Subcutaneous abdominal adipose tissue (tissue), 5 donors: ENCODE measurements around the gene SOX9.

Source experiments
- H3K27ac ChIP-seq: one replicate; pipeline ENCODE4 v1.7.0; 2013; ENCODE audit warnings: low read depth, mild to moderate bottlenecking, inconsistent platforms, low read length, moderate library complexity
- H3K27me3 ChIP-seq, 5 donors: one replicate each; pipeline ENCODE4 v1.7.0; 2013; ENCODE audit warnings: low read length in 5 of 5, inconsistent platforms in 1 of 5; ENCODE audit not compliant: control insufficient read depth in 5 of 5, insufficient read depth in 4 of 5
- H3K36me3 ChIP-seq, 5 donors: one replicate each; pipeline ENCODE4 v1.7.0; 2013; ENCODE audit warnings: low read length in 5 of 5; ENCODE audit not compliant: control insufficient read depth in 5 of 5, insufficient read depth in 5 of 5
- H3K4me1 ChIP-seq, 5 donors: one replicate each; pipeline ENCODE4 v1.7.0; 2013; ENCODE audit warnings: low read length in 5 of 5, mild to moderate bottlenecking in 3 of 5, moderate library complexity in 1 of 5; ENCODE audit not compliant: control insufficient read depth in 5 of 5, insufficient read depth in 5 of 5
- H3K4me3 ChIP-seq, 5 donors: one replicate each; pipeline ENCODE4 v1.7.0; 2013; ENCODE audit warnings: low read length in 5 of 5, low read depth in 1 of 5
- H3K9ac ChIP-seq, 5 donors: one replicate each; pipeline ENCODE4 v1.7.0; 2013; ENCODE audit warnings: low read length in 5 of 5, mild to moderate bottlenecking in 4 of 5, moderate library complexity in 3 of 5
- H3K9me3 ChIP-seq, 5 donors: one replicate each; pipeline ENCODE4 v1.7.0; 2013; ENCODE audit warnings: low read length in 5 of 5; ENCODE audit not compliant: control insufficient read depth in 5 of 5
- donor health status: healthy.
- donor health status: healthy.
- donor health status: healthy.
- donor health status: healthy.
- donor health status: healthy.

The SOX9 gene

GRCh38 chr17:72120642-72121163 is at the start of gene SOX9:
SOX9 (plus strand) TSS chr17:72121020; CDS start chr17:72121392, 372 bp downstream.
- Histone ChIP-seq H3K9me3 (no peaks in the 10 kb centered on the region), H3K36me3 (peaks cover 0 to 2% (median 0%) of the 10 kb centered on the region in 5 donors), H3K9ac (peak within 1 kb of the TSS in 4 of 5 donors; percentile 5 to 73 (median 31)), H3K27me3 (peaks cover 28 to 60% (median 39%) of the 10 kb centered on the region in 5 donors), H3K4me3 (peak within 1 kb of the TSS; percentile 65 to 96 (median 75)), H3K4me1 (peaks cover 0 to 71% (median 63%) of the 10 kb centered on the region in 5 donors), H3K27ac (peak within 1 kb of the TSS; percentile 60)

GRCh38 chr17:72071330-72071729 is 49.5 kb upstream of the SOX9 start:
- no peaks in the 10 kb centered on the region for H3K36me3 ChIP-seq
- no peak overlapping the region for H3K4me3 ChIP-seq
- no peaks in the 10 kb centered on the region for H3K9me3 ChIP-seq
- no peaks in the 10 kb centered on the region for H3K4me1 ChIP-seq
- no peak overlapping the region for H3K9ac ChIP-seq
- peaks cover 0 to 10% (median 0%) of the 10 kb centered on the region in 5 donors for H3K27me3 ChIP-seq
- no peak overlapping the region for H3K27ac ChIP-seq

- H3K9me3 ChIP-seq, result no peaks in the 10 kb centered on the region
Measured at GRCh38 chr17:72075995-72076677, 44.7 kb upstream of the SOX9 start.

GRCh38 chr17:72076678-72077030 is 44.2 kb upstream of the SOX9 start:
- Histone ChIP-seq H3K9me3 (no peaks in the 10 kb centered on the region), H3K27me3 (peaks cover 0 to 7% (median 0%) of the 10 kb centered on the region in 5 donors), H3K9ac (no peak overlapping the region), H3K4me3 (no peak overlapping the region), H3K36me3 (no peaks in the 10 kb centered on the region), H3K27ac (no peak overlapping the region), H3K4me1 (no peaks in the 10 kb centered on the region)

More at GRCh38 chr17:72075995-72076677, 44.7 kb upstream of the SOX9 start:
- Histone ChIP-seq H3K4me3 (no peak overlapping the region), H3K9ac (no peak overlapping the region), H3K27me3 (peaks cover 0 to 10% (median 0%) of the 10 kb centered on the region in 5 donors), H3K4me1 (no peaks in the 10 kb centered on the region), H3K27ac (no peak overlapping the region), H3K36me3 (no peaks in the 10 kb centered on the region)

- Histone ChIP-seq H3K27me3 (peaks cover 0 to 7% (median 0%) of the 10 kb centered on the region in 5 donors), H3K9ac (no peak overlapping the region), H3K4me1 (no peaks in the 10 kb centered on the region), H3K4me3 (no peak overlapping the region), H3K27ac (no peak overlapping the region), H3K36me3 (no peaks in the 10 kb centered on the region), H3K9me3 (no peaks in the 10 kb centered on the region)
Measured at GRCh38 chr17:72077326-72077960, 43.4 kb upstream of the SOX9 start.

GRCh38 chr17:72079700-72080099 is 41.1 kb upstream of the SOX9 start:
- Histone ChIP-seq H3K9me3 (no peaks in the 10 kb centered on the region), H3K27ac (no peak overlapping the region), H3K27me3 (peaks cover 0 to 7% (median 0%) of the 10 kb centered on the region in 5 donors), H3K36me3 (no peaks in the 10 kb centered on the region), H3K4me1 (no peaks in the 10 kb centered on the region), H3K9ac (no peak overlapping the region), H3K4me3 (no peak overlapping the region)

- H3K27ac ChIP-seq, result no peak overlapping the region
Measured at GRCh38 chr17:72087876-72088275, 32.9 kb upstream of the SOX9 start.

GRCh38 chr17:72089453-72089987 is 31.3 kb upstream of the SOX9 start:
- Histone ChIP-seq H3K36me3 (no peaks in the 10 kb centered on the region), H3K9me3 (no peaks in the 10 kb centered on the region), H3K27me3 (no peaks in the 10 kb centered on the region), H3K9ac (no peak overlapping the region), H3K27ac (no peak overlapping the region), H3K4me1 (no peaks in the 10 kb centered on the region), H3K4me3 (no peak overlapping the region)

More at GRCh38 chr17:72087876-72088275, 32.9 kb upstream of the SOX9 start:
- H3K27me3 ChIP-seq, result no peaks in the 10 kb centered on the region
- H3K9ac ChIP-seq, result no peak overlapping the region
- no peak overlapping the region for H3K4me3 ChIP-seq
- no peaks in the 10 kb centered on the region for H3K9me3 ChIP-seq
- H3K36me3 ChIP-seq, result no peaks in the 10 kb centered on the region
- no peaks in the 10 kb centered on the region for H3K4me1 ChIP-seq

- no peaks in the 10 kb centered on the region for H3K36me3 ChIP-seq
- H3K4me3 ChIP-seq, result no peak overlapping the region
- no peaks in the 10 kb centered on the region for H3K4me1 ChIP-seq
- no peak overlapping the region for H3K27ac ChIP-seq
- no peaks in the 10 kb centered on the region for H3K9me3 ChIP-seq
- H3K27me3 ChIP-seq, result no peaks in the 10 kb centered on the region
- no peak overlapping the region for H3K9ac ChIP-seq
Measured at GRCh38 chr17:72090108-72090507, 30.7 kb upstream of the SOX9 start.

GRCh38 chr17:72092710-72093322 is 28.0 kb upstream of the SOX9 start:
- Histone ChIP-seq H3K4me3 (no peak overlapping the region), H3K36me3 (no peaks in the 10 kb centered on the region), H3K9me3 (no peaks in the 10 kb centered on the region), H3K27ac (no peak overlapping the region), H3K9ac (no peak overlapping the region), H3K27me3 (peaks cover 0 to 2% (median 0%) of the 10 kb centered on the region in 5 donors), H3K4me1 (no peaks in the 10 kb centered on the region)
